Pulmonary artery endothelial cell (primary cell): Measurements from ENCODE around the gene WNT7B. TPM values are rescaled to one million over a fixed set of nuclear protein-coding genes. Genes with fewer than 3 reads are reported as not detected.
A peak's percentile ranks its signal among the peaks of the same experiment; 100 is the strongest.
"Not testable (repeated sequence)": the region's sequence is repeated elsewhere in the genome, so short reads cannot be mapped to it uniquely, and the experiment has no call there.

Experiments
- DNase-seq: peaks from one replicate; pipeline ENCODE4 v3.0.0-alpha.2; 2011; ENCODE audit warnings: low read depth, low spot score
- total RNA-seq: library from RNA; depleted of rRNA; stranded (reverse); fragments of >200 nt; gene quantifications from 2 replicates; pipeline ENCODE4 v1.2.3, GENCODE V29; 2014

Gene WNT7B
- total RNA-seq, 1 donor from 2014 or later = not detected

DNA sequence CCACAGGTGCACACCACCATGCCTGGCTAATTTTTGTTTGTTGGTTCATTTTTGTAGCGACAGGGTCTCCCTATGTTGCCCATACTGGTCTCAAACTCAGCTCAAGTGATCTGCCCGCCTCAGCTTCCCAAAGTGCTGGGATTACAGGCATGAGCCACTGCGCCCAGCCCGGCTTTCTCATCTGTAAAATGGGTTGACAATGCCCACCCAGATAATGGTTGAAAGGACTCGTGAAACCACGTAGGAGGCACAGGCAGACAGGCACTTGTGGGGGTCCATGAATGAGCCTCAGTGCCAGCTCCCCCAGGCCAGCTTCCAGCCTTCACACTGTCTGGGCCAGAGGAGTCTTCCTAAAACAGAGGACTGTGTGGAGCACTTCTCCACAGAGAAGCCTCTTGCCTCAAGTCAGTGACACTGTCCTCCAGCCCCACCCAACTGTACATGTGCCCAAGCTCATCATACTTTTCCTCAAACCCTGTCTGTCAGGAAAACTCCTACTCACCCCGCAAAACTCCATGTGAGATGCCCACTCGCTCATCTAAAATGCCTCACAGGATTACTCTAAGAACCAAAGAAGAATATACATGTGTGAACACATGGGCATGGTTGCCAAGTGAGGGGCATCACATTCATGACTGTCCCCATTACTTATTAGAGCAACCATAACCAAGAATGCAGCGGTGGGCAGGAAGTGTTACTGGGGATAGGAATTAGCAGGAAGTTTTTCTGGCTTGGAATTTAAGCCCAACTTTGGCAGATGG is 32.1 kb upstream of the WNT7B start:
- no peak for DNase-seq

DNA sequence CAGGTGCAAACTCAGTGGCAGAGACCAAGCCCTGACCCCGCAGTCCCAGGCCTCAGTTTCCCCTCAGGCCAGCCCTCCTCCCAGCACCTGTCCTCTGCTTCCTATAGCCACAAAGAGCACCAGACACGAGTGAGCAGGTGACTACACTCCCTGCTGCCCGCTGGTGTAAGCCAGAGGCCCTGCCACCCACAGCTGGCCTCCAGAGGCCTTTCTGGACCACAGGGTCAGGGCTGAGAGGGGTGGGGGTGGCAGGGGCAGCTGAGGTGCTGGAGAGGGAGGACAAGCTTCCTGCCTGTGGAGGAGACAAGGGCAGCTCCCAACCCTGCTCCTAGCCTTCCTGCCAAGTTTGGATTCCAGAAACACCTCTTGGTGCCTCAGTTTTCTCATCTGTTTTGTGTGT is 31.3 kb upstream of the WNT7B start:
- no peak for DNase-seq

DNA sequence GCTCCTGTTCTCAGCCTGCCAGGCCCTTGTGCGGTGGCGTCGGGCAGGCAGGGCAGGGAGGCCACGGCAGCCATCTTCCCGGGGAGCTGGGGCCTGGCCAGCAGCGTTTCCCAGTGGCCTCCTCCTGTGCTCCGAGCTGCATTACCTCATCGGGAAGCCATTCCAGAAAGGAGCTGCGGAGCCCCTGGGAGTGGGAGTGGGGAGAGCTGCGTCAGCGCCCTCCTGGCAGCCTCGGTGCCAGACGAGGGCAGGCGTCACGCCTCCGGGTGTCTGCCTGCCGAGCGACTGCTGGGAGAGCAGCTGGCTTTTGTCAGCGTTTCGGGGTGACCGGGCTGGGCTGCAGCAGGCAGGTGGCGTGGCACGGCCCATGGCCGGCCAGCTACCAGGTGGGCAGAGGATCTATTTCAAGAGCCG is 30.9 kb upstream of the WNT7B start:
- DNase-seq = peak; percentile 74

DNA sequence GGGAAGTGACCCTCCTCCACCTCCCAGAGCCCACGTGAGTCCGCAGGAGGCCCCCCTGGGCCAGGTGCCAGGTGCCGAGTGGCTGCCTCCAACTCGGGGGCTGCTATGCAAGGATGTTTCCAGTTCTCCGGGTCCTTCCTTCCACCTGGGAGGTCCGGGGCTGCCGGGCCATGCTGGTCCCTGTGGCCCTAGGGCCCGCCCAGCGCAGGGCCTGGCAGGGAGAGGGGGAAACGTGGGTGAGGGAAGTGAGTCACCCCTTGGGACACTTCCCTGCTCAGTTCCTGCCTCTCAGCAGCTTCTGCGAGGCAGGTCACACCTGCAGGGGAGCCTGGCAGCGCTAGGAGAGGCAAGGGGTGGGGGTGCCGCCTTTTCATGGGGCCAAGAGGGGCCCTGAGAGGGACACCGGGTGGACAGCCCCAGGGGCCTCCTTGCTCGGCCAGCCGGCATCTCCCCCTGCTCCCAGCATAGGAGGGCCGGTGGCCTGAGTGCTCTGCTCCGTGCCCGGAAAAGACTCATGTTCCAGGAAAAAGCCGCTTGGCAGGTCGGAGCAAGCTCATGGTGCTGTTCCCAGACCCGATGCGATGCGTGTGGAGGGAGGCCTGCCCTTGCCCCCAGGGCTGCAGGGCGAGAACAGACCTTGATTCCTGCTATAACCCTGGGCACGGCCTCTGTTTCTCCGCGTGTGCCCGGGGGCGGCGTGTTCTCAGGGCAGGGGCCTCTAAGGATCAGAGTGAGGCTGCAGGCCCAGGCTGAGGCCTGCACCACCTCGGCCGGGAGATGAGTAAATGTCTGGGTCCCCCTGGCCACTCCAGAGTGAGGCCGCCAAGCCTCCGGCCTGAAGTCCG is 30.3 kb upstream of the WNT7B start:
- no peak for DNase-seq

DNA sequence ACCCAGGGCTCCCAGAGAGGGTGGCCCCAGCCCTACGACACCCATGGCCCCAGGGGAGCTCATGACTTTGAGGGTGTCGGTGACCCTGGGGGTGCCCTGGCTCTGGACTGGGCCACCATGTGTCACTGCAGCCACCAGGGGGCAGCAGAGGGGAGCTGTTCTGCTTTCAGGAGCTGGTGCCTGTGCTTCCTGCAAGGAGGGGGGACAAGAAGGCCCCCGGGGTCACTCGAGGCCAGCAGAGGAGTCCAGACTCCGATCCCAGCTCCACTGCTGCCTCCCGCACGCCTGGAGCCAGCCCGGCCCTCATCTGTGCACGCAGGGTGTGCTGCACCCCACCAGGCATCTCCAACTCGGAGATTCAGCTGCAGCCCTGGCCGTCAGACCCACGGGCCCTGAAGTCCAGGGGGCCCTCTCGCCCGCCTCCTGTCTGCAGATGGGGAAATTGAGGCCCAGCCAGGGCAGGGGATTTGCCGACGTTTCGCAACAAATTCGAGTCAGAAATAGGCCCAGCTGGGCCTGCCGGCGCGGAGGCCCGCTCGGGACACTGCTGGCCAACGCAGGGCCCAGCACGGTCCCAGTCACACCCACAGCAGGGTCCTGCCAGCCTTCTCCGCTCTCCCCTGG is 29.5 kb upstream of the WNT7B start:
- peak; percentile 67 for DNase-seq

DNA sequence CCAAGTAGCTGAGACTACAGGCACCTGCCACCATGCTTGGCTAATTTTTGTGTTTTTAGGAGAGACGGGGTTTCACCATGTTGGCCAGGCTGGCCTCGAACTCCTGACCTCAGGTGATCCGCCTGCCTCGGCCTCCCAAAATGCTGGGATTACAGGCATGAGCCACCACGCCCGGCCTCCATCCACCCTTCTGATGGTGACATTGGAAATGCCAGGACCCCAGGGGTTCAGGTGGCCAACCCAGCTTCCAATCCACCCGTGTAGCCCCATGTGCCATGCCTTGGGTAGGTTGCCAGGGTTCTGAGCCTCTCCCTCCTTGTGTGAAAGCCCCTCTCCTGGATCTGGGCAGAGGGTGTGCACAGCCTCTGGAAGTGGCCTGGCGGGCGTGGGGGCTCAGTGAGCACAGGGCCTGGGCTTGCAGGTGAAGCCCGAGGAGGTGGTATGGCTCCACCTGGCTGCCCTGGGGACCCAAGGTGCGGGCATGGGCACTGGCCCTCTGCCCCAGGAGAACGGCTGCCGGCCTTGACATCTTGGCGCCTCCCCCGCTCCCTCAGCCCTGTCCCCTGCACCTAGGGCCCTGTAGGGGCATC is 28.2 kb upstream of the WNT7B start:
- not testable (repeated sequence) for DNase-seq

DNA sequence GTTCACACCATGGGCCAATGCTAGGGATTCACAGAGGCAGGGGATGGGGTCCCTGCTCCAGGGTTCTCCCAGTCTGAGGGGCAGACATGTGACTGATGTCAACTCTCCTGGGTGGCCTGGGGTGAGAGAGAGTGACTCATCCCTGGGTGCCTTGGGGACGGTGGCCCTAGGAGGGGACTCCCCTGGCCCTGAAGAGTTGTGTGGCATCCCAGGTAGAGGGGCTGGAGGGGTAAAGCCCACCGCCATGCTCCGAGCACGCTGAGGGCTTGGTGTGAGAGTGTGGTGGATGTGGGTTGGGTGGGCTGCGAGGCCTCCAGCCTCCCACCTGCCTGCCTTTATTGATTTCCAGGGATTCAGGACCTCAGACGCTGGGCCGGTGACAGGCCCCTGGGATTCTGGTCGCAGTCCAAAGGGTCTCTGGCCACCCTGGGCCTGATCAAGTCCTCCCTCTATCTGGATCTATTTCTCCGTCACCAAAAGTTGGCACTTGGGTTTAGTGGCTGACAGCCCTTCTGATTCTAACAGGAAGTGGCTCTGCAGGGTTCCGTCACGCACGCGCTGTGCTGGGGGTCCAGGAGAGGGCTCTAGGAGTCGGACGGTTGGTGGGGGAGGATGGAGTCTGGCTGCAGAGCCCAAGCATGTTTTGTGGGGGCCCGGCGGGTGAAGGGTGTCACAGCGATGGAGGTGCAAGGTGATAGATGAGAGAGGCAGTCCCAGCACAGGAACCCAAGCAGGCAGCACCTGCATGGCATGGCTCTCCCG is 27.3 kb upstream of the WNT7B start:
- no peak for DNase-seq

DNA sequence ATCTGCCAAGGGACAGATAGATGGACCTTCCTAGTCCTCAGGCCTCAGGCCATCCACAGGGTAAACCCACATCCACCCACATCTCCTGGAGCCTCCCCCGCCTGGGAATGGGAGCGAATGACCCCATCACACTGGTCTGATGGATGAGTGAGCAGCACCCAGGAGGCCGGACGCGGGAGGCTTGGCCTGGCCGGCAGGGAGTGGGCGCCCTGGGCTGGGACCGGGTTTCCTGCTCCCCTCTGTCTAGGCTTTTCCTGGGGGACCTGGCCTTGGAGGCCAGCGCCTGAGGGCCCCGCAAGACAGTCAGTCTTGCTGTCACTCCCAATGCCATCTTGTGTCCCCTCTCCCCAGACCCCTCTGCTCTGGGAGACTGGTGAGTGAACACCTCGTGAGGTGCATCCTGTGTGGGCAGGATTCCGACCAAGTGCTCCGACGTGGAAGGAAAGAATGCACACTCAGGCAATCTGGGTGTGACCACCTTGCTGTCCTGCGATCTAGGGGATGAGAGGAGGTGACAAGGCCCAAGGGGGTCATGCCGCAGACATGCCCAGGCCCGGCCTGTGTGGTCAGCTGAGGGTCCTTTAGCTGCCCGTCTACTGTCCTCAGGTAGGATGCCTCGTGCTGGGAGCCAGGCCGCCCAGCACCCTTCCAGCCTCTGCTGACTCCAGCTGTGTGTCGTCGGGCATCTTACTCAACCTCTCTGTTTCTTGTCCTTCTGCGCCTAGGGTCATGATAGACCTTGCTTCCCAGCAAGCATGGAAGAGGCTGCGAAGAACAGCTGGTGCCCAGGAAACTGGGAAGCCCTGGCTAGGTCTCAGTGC is 26.5 kb upstream of the WNT7B start:
- no peak for DNase-seq

DNA sequence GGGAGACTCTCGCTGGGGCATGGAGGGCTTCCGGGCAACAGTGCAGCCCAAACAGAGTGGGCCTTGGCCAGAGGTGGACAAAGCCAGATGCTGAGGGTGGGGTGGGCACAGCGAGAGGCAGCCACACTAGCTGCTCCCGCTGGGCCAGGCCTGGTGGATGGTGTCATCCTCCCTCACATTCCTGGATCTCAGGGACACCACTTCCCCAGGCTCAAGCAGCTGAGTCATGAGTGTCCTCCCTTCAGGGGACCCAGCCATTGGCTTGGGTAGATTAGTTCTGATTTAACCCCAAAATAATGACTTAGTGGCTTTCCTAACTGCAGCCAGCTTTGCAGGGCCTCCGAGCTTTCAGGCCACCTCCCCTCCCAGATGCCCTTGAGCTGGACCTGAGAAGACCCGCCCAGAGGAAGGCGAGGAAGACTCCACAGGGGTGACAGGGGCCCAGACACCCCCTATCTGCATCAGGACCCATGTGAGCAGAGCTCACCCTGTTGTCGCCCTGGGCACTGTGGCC is 25.9 kb upstream of the WNT7B start:
- DNase-seq = no peak

DNA sequence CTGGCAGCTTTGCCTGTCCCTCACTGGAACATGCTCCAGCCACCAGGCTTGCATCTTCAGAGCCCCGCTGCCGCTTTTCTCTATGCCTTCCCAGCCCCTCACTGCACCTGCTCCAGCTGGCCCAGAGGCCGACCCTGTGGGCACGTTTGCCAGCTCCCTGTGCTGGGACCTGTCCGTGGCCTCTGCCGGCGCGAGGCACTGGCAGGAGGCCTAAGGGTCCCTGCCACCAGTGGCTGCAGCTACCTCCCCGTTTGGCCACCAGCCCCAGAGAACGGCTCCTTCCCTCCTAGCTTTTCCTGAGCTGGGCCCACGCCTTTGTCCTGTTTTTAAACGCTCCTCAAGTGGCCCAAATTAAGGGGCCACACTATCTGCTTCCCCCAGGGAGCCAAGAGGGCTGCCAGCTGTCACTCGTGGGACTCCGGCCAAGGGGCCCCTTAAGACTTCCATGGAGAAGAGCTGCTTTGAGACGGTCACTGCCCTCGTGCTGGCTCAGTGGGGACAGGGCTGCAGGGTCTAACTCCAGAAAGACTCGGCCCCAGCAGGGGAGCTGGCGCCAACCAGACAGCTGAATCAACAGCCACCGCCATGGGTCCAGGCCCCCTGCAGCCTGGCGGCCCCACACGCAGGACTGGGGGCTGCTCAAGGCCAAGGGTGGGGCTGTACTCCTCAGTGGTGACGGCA is 24.6 kb upstream of the WNT7B start:
- no peak for DNase-seq

DNA sequence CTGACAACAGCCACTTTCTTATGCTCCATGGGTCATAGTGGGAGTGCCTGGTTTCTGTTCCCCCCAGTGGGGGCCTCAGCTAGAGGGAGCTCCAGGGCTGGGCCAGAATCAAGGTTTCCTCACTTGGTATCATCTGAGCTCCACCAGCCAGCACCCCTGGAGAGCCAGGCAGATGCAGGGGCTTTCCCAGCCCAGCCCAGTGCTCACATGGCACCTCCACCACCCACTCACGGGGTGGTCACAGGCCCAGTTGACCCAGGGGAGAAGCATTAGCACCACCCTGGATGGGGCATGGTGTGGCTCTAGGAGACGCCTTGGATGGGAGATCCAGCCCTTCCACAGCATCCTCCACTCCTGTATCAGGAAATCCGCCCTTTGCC is 24.1 kb upstream of the WNT7B start:
- DNase-seq = no peak

DNA sequence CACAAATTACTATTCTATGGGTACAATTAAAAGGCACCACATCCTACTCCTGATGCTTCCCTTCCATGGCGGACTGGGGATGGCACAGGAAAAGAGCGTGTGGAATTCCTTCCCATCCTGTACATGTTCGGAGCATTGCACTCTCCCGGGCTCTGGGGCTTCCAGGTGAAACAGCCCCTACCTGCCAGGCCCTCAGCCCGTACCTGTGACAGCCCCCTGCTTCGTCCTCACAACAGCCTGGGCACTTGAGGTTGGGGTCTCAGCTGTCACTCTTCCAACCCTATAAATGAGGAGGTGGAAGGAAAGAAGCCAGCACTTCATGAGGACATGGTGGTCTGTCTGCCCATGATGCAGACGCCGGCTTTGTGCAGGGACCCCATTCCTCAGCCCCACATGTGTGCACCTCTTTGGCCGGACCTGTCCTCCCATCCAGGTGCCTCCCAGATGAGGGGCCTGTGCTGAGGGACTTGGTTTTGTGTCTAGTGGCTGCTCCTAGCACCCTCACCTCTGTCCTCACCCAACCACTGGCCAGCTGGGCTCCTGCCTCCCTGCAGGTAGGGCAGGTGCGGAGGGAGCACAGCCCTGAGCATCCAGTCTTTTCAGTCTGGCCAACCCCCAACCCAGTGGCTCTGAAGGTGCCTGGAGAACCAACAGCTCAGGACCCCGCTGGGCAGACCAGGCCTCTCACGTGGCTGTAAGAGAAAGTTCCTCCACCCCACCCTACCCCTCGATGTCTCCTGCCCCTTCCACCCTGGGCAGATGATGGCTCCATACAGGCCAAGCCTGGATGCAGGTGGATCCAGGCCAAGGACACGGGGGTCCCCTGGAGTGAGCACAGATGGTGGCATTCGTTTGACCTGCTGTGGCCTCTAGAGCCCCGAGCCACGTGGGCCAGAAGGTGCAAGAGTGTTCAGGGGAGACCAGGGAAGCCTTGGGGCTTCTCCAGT is 23.4 kb upstream of the WNT7B start:
- no peak for DNase-seq

DNA sequence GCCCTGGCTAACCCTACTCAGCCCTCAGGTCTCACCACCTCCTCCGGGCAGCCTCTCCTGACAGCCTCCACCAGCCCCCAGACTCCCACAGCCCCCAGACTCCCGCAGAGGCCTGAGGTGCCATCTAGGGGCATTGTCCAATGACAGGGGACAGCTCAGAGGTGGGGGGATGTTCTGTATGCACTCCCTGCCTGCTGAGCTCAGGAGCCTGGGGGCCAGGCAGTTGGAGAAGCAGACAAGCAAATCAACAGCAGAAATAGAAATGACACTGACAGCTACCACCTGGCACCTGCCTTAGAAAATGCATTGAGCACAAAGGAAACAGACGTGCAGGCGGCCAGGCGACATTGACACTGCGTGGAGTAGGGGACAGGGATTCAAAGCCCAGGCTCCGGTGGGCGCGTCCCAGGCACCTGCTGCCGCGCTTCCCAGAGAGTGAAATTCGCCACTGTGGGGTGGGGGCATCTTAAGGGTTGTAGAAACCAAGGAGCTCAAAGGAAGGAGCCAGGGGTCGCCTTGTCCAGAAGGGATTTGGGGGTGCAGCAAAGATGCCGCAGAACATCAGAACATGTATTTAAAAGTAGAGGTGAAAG is 22.5 kb upstream of the WNT7B start:
- no peak for DNase-seq

DNA sequence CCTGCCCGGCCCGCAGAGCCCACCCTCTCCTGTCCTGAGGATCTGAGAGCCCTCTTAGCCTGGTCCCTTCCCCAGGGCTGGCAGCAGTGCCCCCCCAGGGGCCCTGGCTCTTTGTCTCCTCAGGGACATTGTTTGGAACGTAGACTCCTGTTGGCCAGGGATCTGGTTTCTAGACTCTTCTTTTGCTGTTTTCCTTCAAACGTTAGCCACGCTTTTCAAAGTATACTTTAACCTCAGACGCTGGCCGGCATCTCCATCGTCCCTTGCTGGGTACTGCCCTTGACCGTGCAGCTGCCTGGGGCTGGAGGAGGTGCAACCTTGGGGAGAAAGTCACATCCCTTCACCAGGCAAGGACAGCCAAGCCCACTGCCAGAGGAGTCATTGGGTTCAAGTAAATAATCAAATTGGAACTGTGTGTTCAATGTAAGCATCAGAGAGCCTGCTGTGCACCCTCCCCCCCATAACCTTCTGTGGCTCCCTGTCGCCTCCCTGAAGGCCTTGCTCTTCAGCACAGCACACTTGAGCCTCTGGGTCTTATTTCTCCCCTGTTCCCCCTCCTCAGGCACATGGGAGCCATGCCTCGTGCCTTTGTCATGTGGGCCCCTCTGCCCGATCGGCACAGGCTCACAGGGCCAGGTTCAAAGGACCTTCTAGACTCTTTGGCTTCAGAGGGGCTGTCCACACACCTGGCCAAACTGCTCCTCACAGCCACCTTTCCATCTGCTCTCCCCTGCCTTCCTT is 21.8 kb upstream of the WNT7B start:
- no peak for DNase-seq

DNA sequence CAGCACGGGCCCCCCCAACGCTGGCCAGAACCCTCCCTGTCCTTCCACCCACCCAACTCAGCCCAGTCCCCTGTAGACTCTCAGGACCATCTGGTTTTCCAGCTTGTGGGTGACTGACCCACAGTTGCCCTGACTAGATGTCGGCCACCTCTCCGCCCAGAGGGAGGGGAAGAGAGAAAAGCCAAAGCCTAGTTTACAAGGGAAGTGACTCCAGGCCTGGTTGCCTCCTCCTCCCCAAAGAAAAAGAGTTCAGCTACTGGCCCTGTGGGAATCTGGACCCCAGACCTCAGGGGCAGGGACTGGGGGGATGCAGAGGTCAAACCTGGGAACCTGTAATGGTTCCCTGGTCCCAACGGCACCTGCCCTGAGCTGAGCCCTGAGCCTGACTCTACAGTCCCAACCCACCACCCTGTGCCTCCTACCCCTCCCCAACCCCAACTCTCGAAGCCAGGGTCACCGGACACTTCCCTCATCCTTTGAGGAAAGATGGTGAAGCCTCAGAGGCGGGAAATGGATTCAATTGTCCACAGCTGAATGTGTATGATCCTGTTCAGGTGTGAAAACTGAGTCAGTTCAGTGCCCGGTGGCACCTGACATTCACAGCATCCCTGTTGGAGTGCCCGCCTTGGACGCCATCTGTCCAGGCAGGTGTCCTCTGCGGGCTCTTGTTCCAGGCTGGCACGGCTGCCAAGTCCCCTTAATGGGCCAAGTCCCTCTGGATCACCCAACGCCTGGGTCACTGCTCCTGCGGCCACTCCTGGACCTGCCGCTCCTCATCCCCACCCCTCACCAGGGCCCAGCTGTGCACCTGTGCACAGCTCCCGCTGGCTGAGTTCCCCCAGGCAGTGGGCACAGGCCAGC is 21.0 kb upstream of the WNT7B start:
- no peak for DNase-seq

DNA sequence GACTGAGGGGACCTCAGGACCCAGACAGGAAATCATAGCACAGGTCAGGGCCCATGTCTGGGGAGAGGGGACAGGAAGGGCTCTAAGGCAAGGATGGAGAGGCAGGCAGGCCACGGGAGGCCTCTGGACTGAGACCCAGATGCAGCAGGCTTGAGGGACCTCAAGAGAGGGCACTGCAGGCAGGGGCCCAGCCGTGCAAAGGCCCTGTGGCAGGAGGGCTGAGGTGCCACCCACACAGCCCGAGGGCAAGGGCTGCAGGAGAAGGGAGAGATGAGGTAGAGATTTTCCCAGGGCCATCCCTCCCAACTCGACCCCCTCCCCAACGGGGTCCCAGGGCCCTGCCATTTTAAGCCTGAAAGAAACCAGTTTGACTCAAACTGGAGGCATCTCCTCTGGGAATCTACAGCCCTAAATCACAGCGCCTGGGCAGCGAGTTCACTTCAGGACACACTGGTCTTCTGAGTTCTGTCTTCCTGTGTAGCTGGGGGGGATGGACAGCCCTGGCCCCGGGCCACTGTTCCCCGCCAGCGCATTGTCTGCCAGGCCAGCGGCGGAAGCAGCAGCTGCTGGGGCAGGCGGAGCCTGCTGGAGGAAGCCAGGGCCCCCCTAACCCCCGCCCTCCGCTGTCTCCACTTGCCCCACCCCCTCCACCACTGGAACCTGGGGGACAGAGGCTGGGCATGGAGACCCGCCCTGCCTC is 20.3 kb upstream of the WNT7B start:
- peak; percentile 91 for DNase-seq
